ENCODE results near the gene SSB. TPM values are rescaled to one million over a fixed set of nuclear protein-coding genes. Genes with fewer than 3 reads are reported as not detected.
A peak's percentile ranks its signal among the peaks of the same experiment; 100 is the strongest.

Gene SSB
- total RNA-seq (2014; rRNA removed) = 108 and 109 TPM in 2 replicates
- Bru-seq, nascent RNA = percentile 91 among the genes with signal in this experiment
- BruChase-seq, experiment 1, labeled RNA remaining after a 6-hour chase = percentile 96 among the genes with signal in this experiment
- percentile 93 among the genes with signal in this experiment for BruChase-seq, experiment 2, labeled RNA remaining after a 2-hour chase
- long read RNA-seq, transcript SSB-201 (12 exons, 1,709 nt) = major isoform, 54 of 98 reads
- long read RNA-seq, partial matches to known transcripts = 35 of 98 reads
- long read RNA-seq, other reads (novel, unspliced or antisense) = 7 of 98 reads

DNA sequence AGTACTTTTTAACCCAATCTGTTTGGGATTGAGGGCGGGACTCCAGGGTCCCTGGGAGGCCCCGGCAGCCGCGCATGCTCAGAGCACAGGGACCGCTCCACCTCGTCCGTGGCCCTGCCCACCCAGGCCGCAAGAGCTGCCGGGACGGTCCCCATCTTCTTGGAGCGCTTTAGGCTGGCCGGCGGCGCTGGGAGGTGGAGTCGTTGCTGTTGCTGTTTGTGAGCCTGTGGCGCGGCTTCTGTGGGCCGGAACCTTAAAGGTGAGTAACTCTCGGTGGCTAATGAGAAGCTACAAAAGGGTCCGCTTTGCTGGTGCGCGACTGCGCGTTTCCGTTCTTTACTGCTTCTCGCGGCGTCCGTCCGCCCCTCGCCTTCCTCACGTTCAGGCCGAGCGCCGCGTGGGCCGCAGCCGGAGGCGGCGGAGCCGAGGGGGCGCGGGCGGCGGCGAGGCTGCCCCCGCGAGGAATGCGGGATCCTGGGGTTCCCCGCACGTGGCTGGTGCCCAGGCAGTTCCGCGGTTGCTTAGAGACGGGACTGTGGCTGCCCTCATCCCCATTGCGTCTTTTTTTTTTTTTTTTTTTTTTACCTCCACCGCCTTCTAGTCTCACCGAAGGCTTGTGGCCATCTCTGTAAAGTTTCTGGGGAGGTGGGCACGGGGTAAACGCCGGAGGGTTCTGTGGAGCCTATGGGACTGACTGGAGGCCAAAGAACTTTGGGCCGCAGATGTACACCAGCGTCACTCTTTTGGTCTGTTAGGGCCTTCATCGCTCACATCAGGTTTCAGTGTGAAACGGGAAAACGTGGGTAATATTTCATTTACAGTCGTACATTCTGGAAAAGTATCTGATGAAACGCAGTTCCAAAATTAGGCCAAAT lies at the start of gene SSB:
Gene SSB, plus strand, starts transcription at position 154 of the 875 bp plus-strand sequence. CDS start 2,090 bp downstream, outside the sequence.
- intact Hi-C loops (cut with micrococcal nuclease) = no loop called here
- no peak for TF ChIP-seq EZH2 (IDR thresholded peaks at IDR 0.05; ENCODE audit: low read length, unreplicated experiment)
- no peak for TF ChIP-seq EZH2phosphoT487 (IDR thresholded peaks at IDR 0.05; ENCODE audit: borderline replicate concordance, low read length)
- DNase-seq (peak; percentile 94), ATAC-seq (peak; percentile 98)
- no peaks in the 10 kb centered on the region for H3F3A ChIP-seq (ENCODE audit: low read length, unreplicated experiment)
- H3K27ac ChIP-seq (ENCODE audit: low read length) = peak within 1 kb of the TSS; percentile 70
- peaks cover 21% of the 10 kb centered on the region for H3K36me3 ChIP-seq (ENCODE audit: low read depth, low read length)
- peak within 1 kb of the TSS; percentile 95 for H3K9ac ChIP-seq (ENCODE audit: low read length)
- BruUV-seq (replicated peaks) = no TSS peak
- peak within 1 kb of the TSS; percentile 84 for H3K4me3 ChIP-seq (ENCODE audit: low read length)
- no peaks in the 10 kb centered on the region for H3K9me2 ChIP-seq (replicated peaks; ENCODE audit: low read length)
- H3K27me3 ChIP-seq (ENCODE audit: low read length) = no peaks in the 10 kb centered on the region
- no peaks in the 10 kb centered on the region for H4K20me1 ChIP-seq (ENCODE audit: low read length)
- POLR2A ChIA-PET (ENCODE audit: unreplicated experiment) = interaction anchor here (0.5 to 1.0 kb wide), 6 partner anchors 22 to 206 kb away, joined by 3 to 8 read pairs (median 4); partner anchors contain the start of gene UBR3
- peak within 1 kb of the TSS; percentile 87 for H3K4me2 ChIP-seq (ENCODE audit: low read length)
- CTCF ChIA-PET = no interaction called here
- H3K79me2 ChIP-seq (ENCODE audit: low read length) = peaks cover 52% of the 10 kb centered on the region
- H2AFZ ChIP-seq (ENCODE audit: low read length) = peak within 1 kb of the TSS; percentile 90
- H3K9me3 ChIP-seq (ENCODE audit: low read length) = no peaks in the 10 kb centered on the region
- H3K4me1 ChIP-seq (ENCODE audit: insufficient read depth, low read length) = peaks cover 17% of the 10 kb centered on the region

DNA sequence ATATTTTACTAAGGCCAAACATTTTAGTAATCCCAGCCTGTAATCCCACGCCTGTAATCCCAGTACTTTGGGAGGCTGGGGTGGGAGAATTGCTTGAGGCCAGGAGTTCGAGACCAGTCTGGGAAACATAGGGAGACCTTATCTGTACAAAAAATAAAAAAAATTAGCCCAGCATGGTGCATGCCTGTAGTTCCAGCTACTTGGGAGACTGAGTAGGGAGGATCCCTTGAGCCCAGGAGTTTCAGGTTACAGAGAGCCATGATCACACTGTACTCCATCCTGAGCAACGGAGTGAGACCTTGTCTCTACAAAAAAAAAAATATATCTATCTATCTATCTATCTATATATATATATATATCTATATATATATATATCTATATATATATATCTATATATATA lies 45.9 kb upstream of the SSB start:
- Histone ChIP-seq H3K4me1 (ENCODE audit: insufficient read depth, low read length) (no peaks in the 10 kb centered on the region), H3K9ac (ENCODE audit: low read length) (no peak overlapping the region), H4K20me1 (ENCODE audit: low read length) (no peaks in the 10 kb centered on the region), H3K27ac (ENCODE audit: low read length) (no peak overlapping the region), H2AFZ (ENCODE audit: low read length) (no peak overlapping the region), H3K79me2 (ENCODE audit: low read length) (no peaks in the 10 kb centered on the region), H3K36me3 (ENCODE audit: low read depth, low read length) (no peaks in the 10 kb centered on the region), H3K4me3 (ENCODE audit: low read length) (no peak overlapping the region), H3K4me2 (ENCODE audit: low read length) (no peak overlapping the region), H3K27me3 (ENCODE audit: low read length) (no peaks in the 10 kb centered on the region), H3F3A (ENCODE audit: low read length, unreplicated experiment) (no peaks in the 10 kb centered on the region), H3K9me2 (replicated peaks; ENCODE audit: low read length) (no peaks in the 10 kb centered on the region), H3K9me3 (ENCODE audit: low read length) (no peaks in the 10 kb centered on the region)
- no TSS peak for BruUV-seq (replicated peaks)
- intact Hi-C loops (cut with micrococcal nuclease) = no loop called here
- ChIA-PET POLR2A (ENCODE audit: unreplicated experiment) (no interaction called here), CTCF (no interaction called here)
- TF ChIP-seq, protein P1, sequence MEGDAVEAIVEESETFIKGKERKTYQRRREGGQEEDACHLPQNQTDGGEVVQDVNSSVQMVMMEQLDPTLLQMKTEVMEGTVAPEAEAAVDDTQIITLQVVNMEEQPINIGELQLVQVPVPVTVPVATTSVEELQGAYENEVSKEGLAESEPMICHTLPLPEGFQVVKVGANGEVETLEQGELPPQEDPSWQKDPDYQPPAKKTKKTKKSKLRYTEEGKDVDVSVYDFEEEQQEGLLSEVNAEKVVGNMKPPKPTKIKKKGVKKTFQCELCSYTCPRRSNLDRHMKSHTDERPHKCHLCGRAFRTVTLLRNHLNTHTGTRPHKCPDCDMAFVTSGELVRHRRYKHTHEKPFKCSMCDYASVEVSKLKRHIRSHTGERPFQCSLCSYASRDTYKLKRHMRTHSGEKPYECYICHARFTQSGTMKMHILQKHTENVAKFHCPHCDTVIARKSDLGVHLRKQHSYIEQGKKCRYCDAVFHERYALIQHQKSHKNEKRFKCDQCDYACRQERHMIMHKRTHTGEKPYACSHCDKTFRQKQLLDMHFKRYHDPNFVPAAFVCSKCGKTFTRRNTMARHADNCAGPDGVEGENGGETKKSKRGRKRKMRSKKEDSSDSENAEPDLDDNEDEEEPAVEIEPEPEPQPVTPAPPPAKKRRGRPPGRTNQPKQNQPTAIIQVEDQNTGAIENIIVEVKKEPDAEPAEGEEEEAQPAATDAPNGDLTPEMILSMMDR (conservative IDR thresholded peaks at IDR 0.05; ENCODE audit: low read depth, low read length) = no peak
- TF ChIP-seq EZH2 (IDR thresholded peaks at IDR 0.05; ENCODE audit: low read length, unreplicated experiment) = no peak
- TF ChIP-seq EZH2phosphoT487 (IDR thresholded peaks at IDR 0.05; ENCODE audit: borderline replicate concordance, low read length) = no peak
- ATAC-seq (no peak), DNase-seq (no peak)

DNA sequence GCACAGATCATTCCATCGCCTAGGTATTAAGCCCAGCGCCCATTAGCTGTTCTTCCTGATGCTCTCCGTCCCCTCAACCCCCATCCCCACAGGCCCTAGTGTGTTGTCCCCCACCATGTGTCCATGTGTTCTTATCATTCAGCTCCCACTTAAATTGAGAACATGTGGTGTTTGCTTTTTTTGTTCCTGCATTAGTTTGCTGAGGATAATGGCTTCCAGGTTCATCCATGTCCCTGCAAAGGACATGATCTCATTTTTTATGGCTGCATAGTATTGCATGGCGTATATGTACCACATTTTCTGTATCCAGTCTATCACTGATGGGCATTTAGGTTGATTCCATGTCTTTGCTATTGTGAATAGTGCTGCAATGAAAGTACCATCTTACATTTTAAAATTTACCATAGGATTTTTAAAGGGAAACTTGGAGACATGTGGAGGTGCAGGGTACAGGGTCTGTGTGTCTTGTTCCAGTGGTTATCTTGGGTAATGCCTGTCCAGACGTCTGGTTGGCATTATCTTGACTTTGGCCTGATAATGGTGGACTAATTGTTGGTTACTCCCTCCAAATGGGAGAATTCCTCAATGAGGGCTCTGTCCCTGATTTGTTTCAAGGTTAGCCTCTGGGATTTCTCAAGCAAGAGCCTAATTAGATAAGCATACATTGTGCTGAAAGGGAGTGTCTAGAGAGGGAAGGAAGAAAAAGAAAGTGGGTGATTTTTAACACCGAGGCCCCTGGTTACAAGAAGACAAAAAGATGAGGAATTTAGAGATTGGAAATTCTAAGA lies 43.4 kb upstream of the SSB start:
- ChIA-PET CTCF (no interaction called here), POLR2A (ENCODE audit: unreplicated experiment) (no interaction called here)
- intact Hi-C loops (cut with micrococcal nuclease) = no loop called here
- Histone ChIP-seq H3K9me3 (ENCODE audit: low read length) (no peaks in the 10 kb centered on the region), H2AFZ (ENCODE audit: low read length) (no peak overlapping the region), H3K4me2 (ENCODE audit: low read length) (no peak overlapping the region), H3K36me3 (ENCODE audit: low read depth, low read length) (no peaks in the 10 kb centered on the region), H3K4me1 (ENCODE audit: insufficient read depth, low read length) (no peaks in the 10 kb centered on the region), H3K9ac (ENCODE audit: low read length) (no peak overlapping the region), H3K27ac (ENCODE audit: low read length) (no peak overlapping the region), H3K27me3 (ENCODE audit: low read length) (no peaks in the 10 kb centered on the region), H3K9me2 (replicated peaks; ENCODE audit: low read length) (no peaks in the 10 kb centered on the region), H3K4me3 (ENCODE audit: low read length) (no peak overlapping the region), H3K79me2 (ENCODE audit: low read length) (no peaks in the 10 kb centered on the region), H4K20me1 (ENCODE audit: low read length) (no peaks in the 10 kb centered on the region), H3F3A (ENCODE audit: low read length, unreplicated experiment) (no peaks in the 10 kb centered on the region)
- TF ChIP-seq, protein P1 (conservative IDR thresholded peaks at IDR 0.05; ENCODE audit: low read depth, low read length) = no peak
- TF ChIP-seq EZH2 (IDR thresholded peaks at IDR 0.05; ENCODE audit: low read length, unreplicated experiment) = no peak
- TF ChIP-seq EZH2phosphoT487 (IDR thresholded peaks at IDR 0.05; ENCODE audit: borderline replicate concordance, low read length) = no peak
- BruUV-seq (replicated peaks) = no TSS peak
- ATAC-seq = no peak
- no peak for DNase-seq

Measured in PC-3 (cell line).